RCC 7860 (cell line): ENCODE results near the gene PIP5K1C.
"Not testable (repeated sequence)": the region's sequence is repeated elsewhere in the genome, so short reads cannot be mapped to it uniquely, and the experiment has no call there.

Experiments
- DNase-seq: peaks from one replicate; pipeline ENCODE4 v3.0.0-alpha.2; 2015; ENCODE audit warnings: low spot score
- FAIRE-seq: peaks from 2 replicates; lab custom pipeline; 2012; peaks lifted over from hg19 to GRCh38; lab: Jason Lieb, UNC

Gene PIP5K1C

DNA sequence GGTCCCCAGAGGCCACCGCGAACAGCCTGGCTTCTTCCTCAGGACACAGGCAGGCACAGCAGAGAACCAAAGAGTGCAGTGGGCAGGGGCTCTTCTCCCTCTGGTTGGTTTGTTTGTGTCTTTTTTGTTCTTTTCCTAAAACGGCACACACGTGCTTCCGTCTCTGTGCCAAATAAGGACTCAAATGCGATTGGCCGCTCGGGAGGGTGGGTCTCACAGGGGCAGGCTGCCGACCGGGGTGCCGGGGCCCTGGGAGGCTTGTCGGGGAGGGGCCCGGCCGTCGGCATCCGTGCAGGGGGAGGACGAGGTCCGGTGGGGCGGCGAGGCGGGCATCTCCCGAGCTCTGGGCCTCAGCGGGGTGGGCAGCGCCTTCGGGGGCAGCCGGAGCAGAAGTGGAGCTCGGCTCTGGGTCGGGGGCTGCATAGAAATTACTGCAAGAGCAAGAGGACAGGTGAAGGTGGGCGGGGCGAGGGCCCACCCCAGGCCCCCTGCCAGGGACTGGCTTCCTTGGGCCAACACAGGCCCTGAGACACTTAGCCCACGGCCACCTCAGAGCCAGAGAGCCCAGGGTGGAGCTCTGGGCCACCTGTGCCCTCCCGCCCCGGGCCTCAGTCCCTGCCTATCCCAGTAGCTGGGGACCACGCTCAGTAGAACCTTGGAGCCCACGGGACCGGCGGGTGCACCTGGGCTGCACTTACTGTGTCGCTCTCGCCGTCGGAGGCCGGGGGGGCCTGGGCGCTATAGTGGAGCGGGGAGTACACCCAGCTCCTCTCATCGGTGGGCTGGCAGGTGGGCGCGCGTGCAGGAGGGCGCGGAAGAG lies 67.3 kb downstream of the PIP5K1C start:
- no peak for FAIRE-seq

DNA sequence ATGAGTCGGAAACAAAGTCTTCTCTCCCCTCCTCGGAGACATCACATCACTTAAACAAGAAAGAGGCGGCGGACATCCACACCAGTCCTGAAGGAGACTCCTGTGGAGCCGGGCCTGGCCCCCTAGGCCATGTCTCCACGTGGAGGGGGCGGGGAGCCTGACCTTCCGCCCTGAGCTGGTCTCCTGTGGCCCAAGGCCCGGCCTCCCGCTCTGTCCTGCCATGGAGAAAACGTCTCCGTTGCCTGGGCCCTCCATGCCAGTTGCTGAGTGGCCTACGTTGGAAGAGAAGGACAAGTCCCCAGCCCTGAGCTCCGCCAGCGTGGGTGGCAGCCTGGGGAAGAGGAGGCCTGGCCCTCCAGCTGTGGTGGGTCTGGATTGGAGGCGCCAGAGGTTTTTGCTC lies 68.2 kb downstream of the PIP5K1C start:
- FAIRE-seq (no peak), DNase-seq (no peak)

More for the DNA sequence above, 67.3 kb downstream of the PIP5K1C start:
- no peak for DNase-seq

- FAIRE-seq (no peak), DNase-seq (no peak)
Measured at GRCh38 chr19:3631053-3631861, 69.0 kb downstream of the PIP5K1C start.

DNA sequence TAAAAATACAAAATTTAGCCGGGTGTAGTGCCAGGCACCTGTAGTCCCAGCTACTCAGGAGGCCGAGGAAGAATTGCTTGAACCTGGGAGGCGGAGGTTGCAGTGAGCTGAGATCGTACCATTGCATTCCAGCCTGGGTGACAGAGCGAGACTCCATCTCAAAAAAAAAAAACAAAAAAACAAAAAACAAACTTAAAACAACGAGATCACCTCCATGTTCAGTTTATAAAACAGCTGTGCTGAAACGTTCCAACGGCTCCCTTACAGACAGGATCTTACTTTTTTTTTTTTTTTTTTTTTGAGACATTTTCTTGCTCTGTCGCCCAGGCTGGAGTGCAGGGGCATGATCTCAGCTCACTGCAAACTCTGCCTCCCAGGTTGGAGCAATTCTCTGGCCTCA lies 71.5 kb downstream of the PIP5K1C start:
- FAIRE-seq, DNase-seq: not testable (repeated sequence)

DNA sequence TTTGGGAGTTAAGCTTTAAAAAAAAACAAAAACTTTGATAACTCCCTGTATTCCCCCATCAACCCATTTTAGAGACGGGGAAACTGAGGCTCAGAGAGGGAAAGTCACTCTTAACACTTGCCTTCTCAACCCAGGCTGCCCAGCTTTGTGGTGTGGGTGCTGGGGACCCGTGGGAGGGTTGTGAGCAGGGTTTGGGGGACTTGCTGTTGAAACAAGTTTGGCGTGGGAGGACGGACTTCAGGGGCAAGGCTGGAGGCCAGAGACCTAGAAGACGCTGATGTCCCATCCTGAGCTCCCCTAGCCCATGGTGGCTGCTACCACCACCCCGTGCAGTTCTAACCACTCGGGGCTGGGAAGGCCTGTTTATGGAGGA lies 72.9 kb downstream of the PIP5K1C start:
- FAIRE-seq = no peak
- no peak for DNase-seq

GRCh38 chr19:3626473-3627350 lies 73.6 kb downstream of the PIP5K1C start, which contains the start of gene CACTIN:
Gene CACTIN, minus strand, starts transcription at chr19:3626790. Its CDS starts 28 bp downstream, at chr19:3626762.
- peak; percentile 95 for DNase-seq
- FAIRE-seq = peak; percentile 91

DNA sequence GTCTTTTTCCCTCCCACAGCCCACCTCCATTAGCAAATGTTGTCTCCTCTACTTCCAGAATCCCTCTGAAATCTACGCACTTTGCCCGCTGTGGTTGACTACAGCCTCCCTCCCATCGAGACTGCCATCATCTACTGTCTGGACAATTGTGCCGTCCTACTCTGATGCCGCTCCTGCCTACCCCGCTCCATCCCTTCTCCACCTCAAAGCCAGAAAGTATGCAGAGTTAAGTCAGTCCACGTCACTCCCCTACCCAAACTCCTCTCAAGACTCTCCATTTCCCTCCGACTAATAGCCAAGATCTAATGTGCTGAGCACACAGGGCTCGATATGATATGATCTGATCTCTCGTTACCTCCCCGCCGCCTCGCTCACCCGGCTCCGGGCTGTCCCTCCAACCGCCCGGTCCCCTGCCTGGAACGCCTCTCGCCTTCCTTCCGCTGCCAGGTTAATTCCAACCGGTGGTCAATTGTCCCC lies 74.2 kb downstream of the PIP5K1C start:
- FAIRE-seq (no peak), DNase-seq (no peak)

DNA sequence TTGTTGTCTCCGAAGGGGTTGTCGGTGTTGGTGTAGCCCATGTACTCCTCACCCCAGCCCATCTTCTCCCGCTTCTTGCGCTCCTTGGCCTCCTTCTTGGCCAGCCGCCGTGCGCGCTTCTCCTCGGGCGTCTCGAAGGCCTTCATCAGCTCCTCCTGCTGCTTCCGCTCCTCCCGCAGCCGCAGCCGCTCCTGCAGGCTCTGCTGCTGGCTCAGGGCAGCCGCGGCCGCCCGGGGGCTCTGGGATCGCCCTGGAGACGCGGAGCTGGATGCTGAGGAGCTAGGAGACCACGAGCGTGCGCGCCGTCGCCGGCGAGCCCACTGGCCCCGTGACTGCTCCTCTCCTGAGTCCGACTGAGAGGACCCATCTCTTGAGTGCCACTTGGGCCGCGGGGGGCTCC lies 76.6 kb downstream of the PIP5K1C start:
- DNase-seq (no peak), FAIRE-seq (no peak)

DNA sequence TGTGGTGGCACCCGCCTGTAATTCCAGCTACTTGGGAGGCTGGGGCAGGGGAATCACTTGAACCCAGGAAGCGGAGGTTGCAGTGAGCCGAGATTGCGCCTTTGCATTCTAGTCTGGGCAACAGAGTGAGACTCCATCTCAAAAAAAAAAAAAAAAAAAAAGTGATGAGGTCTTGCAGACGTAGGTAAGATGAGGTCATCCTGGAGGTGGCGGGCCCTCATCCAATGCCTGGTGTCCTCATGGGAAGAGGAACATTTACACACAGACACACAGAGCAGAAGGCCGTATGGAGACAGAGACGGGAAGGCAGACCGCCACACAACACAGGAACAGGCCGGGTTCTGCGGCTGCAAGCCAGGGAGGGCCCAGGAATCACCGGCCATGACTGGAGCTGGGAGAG lies 78.0 kb downstream of the PIP5K1C start:
- no peak for FAIRE-seq
- no peak for DNase-seq

DNA sequence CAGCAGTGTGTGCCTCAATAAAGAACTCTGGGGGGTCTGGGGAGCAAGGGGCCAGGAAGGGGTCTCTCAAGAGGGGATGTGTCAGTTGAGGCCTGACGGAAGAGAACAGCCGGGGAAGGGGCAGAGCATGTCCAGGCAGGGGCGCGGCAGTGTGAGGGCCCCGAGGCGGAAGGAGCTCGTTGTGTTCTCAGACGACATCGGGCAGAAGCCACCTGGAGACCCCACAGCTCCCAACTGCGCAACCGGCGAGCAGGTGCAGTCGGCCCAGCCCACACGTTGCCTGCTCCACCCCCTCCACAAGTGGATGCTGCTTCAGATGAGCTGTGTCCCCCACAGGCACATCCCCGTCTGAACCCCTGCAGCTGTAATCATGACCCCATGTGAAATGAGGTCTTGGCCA lies 78.6 kb downstream of the PIP5K1C start:
- no peak for DNase-seq
- no peak for FAIRE-seq

DNA sequence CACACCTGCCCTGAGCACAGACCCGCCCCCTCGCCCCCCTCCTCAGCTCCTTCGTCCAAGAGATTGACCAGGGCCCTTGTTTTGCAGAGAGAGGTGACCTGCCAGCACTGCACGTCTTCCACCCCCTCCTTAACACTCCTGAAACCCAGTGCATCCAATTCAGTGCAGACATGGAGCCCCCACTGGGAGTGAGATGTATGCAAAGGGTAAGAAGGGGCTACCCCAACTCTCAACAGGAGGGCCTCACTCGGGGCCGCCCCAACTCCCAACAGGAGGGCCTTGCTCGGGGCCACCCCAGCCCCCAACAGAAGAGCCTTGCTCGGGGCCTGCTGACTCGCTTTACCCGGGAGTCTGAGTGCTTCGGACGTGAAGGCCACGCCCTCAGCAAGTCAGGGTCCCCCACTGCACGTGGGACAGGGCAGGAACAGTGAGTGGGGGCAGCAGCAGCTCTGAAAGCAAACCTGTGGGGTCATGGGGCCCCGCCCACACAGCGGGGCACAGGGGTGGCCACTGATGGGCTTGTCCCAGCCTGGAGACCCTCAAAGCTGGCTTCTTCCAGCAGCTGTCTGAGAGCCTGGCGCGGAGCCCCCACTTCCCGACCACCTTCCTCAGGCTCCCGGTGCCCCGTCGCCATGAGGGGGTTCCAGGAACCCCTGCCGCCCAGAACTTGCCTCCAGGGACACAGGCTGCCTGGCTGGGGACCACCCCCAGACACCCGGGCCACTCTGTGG lies 79.3 kb downstream of the PIP5K1C start:
- no peak for DNase-seq
- no peak for FAIRE-seq

- FAIRE-seq = no peak
- no peak for DNase-seq
Measured at GRCh38 chr19:3620145-3620816, 80.0 kb downstream of the PIP5K1C start.

GRCh38 chr19:3619631-3620012 lies 80.6 kb downstream of the PIP5K1C start:
- no peak for DNase-seq
- FAIRE-seq = no peak

DNA sequence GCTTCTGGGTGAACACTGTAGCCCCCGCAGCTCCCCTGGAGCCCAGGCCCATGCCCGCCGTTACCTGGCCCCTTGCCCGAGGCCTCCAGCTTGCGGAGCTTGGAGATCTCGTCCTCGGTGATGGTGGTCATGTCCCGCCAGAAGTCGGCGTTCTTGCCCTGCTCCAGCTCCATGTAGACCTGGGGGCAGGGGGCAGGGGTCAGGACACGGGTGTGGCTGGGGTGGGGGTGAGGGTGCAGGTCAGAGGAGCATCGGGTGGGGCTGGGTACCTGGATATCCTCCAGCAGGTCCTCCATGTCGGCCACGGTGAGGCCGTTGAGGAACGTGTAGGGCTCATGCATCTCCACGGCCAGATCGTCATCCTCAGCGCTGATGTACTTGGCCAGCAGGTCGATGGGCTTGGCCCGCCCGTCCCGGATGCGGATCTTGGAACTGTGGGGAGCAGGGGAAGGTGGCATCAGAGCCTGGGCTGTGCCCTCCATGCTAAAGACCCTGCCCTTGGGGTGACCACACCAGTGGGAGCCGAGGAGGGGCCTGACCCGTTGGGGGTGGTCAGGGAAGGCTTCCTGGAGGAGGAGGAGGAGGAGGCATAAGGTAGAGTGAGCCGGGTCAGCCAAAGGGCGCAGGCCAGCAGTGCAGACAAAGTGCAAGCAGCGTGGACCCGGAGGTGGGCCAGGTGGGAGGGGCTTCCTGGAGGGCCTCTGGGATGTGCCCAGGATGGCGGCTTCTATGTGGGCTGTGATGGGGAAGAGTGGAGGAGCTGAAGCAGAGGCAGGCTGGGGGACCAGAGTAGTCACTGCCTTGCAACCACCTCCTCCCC lies 81.2 kb downstream of the PIP5K1C start:
- FAIRE-seq = no peak
- no peak for DNase-seq

- FAIRE-seq = no peak
- no peak for DNase-seq
Measured at GRCh38 chr19:3618144-3618810, 82.0 kb downstream of the PIP5K1C start.

DNA sequence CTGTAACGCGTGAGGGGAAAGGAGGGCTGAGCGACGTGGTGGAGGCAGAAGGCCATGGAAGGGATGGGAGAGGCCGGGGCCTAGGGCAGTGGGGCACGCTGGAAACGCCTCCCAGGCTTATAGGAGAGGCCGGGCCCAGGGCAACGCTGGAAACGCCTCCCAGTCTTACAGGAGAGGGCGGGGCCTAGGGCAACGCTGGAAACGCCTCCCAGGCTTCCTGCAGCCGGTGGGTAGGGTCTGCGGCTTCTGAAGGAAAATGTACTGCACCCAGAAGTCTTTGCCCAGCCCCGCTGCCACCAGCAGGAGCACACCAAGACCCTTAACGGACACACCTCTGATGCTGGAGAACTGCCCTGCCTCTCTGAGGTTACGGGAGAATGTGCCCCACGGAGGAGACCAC lies 82.8 kb downstream of the PIP5K1C start:
- FAIRE-seq (no peak), DNase-seq (no peak)

DNA sequence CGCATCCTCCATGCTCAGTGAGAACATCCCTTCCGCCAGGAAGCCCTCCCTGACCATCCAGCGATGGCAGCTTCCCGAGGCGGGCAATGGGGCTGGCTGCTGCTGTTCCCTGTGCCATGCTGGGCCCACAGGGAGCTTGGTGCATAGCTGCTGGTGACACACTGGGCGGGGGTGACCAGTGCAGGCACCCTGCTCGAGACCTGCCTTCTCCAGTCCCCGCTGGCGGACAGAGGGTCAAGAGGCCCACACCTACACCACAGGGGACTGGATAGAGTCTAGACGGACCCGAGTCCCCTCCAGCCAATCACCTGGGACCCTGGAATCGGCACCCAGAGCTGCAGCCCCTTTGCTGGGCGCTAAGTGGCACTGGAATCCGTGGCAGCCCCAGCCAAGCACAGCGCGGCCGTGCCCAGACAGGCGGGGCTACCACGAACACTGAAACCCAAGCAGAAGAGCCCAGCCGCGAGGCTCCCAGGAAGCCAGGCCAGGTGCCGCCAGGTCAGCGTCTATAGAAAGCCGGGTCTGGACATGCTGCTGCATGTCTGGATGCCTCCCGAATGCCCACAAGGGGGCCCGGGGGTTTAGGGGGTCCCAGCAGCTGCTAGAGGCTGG lies 84.6 kb downstream of the PIP5K1C start:
- no peak for DNase-seq

More for the DNA sequence above, 84.6 kb downstream of the PIP5K1C start:
- FAIRE-seq = no peak
